Gastroesophageal sphincter (tissue), 4 donors: ENCODE results near the gene CLEC2L. TPM values are rescaled to one million over a fixed set of nuclear protein-coding genes. Genes with fewer than 3 reads are reported as not detected.

Experiments
- ATAC-seq: fragments of 150-250 bp; one replicate; pipeline ENCODE4 v1.9.1; 2016; ENCODE audit warnings: mild to moderate bottlenecking, moderate library complexity
- H3K27ac ChIP-seq, 4 donors: fragments of 200-600 bp; sonication (generic) in 3 of 4; 1 replicate in 3 of 4; 2 replicates in 1 of 4; pipeline ENCODE4 v1.5.1; 2016 to 2019
- H3K27me3 ChIP-seq: fragments of 200-600 bp; sonication (generic); one replicate; pipeline ENCODE4 v1.5.1; 2019
- H3K36me3 ChIP-seq, 2 donors: fragments of 200-600 bp; sonication (generic); one replicate each; pipeline ENCODE4 v1.5.1; 2019; ENCODE audit warnings: control low read depth in 1 of 2
- H3K4me1 ChIP-seq, 3 donors: fragments of 200-600 bp; sonication (generic); 1 replicate in 2 of 3; 2 replicates in 1 of 3; pipeline ENCODE4 v1.5.1; 2016 to 2019; ENCODE audit warnings: control low read depth in 2 of 3
- H3K4me3 ChIP-seq, 2 donors: fragments of 200-600 bp; sonication (generic); one replicate each; pipeline ENCODE4 v1.5.1; 2019; ENCODE audit warnings: mild to moderate bottlenecking in 1 of 2, moderate library complexity in 1 of 2
- H3K9me3 ChIP-seq, 3 donors: fragments of 200-600 bp; sonication (generic); one replicate each; pipeline ENCODE4 v1.5.1; 2017 to 2019; ENCODE audit warnings: control low read depth in 2 of 3
- EP300 ChIP-seq: sonication (generic); formaldehyde crosslinking; IDR thresholded peaks from one replicate; pipeline ENCODE4 v1.6.1; 2017; ENCODE audit warnings: antibody characterized with exemption, mild to moderate bottlenecking
- POLR2A ChIP-seq, 2 donors: fragments of 450-650 bp; IDR thresholded peaks; one replicate each; pipeline ENCODE4 v1.6.1; 2017; ENCODE audit warnings: antibody characterized with exemption in 2 of 2, mild to moderate bottlenecking in 2 of 2, moderate library complexity in 1 of 2
- POLR2AphosphoS5 ChIP-seq: sonication (generic); formaldehyde crosslinking; IDR thresholded peaks from one replicate; pipeline ENCODE4 v1.6.1; 2017; ENCODE audit warnings: antibody characterized with exemption
- WGBS, 2 donors: methylation state at CpG; one replicate each; pipeline ENCODE4 v1.1.5; 2018; ENCODE audit warnings: low coverage in 1 of 2; 5-methylcytosine and 5-hydroxymethylcytosine counted together
- total RNA-seq, 4 donors: library from RNA; depleted of rRNA; stranded (reverse); fragments of >200 nt; gene quantifications; one replicate each; pipeline ENCODE4 v1.1.0, GENCODE V29; 2016
- TF ChIP-seq, protein P1 (sequence below), 4 experiments: fragments of 200-600 bp in 2 of 4; fragments of 450-650 bp in 2 of 4; sonication (generic) in 1 of 4; IDR thresholded peaks; one replicate each; pipeline ENCODE4 v1.5.1; 2017 to 2019; ENCODE audit warnings: antibody characterized with exemption in 4 of 4, mild to moderate bottlenecking in 2 of 4, moderate library complexity in 2 of 4

The CLEC2L gene
- total RNA-seq, 4 donors from 2014 or later = 0.39 TPM; not detected in 3

DNA sequence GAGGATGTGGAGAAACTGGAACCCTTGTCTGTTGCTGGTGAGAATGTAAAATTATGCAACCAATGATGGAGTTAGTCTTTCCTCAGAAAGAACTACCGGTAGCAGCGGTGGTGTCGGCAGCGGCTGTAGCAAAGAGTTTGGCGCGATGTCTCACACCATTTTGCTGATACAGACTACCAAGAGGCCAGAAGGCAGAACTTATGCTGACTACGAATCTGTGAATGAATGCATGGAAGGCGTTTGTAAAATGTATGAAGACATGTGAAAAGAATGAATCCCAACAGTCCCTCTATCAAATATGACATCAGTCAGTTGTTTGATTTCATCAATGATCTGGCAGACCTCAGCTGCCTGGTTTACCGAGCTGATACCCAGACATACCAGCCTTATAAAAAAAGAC lies 10.6 kb downstream of the CLEC2L start:
- Histone ChIP-seq H3K9me3 (no peaks in the 10 kb centered on the region), H3K4me3 (no peak overlapping the region), H3K27ac (no peak overlapping the region), H3K27me3 (no peaks in the 10 kb centered on the region), H3K36me3 (no peaks in the 10 kb centered on the region), H3K4me1 (peaks cover 0 to 7% (median 4%) of the 10 kb centered on the region in 3 donors)
- WGBS, 2 donors = 95% methylated on average over 9 of the region's 9 CpGs
- no peak for ATAC-seq
- no peak for TF ChIP-seq POLR2AphosphoS5
- no peak for TF ChIP-seq POLR2A (IDR thresholded peaks at IDR 0.05)
- no peak for TF ChIP-seq EP300
- TF ChIP-seq, protein P1, sequence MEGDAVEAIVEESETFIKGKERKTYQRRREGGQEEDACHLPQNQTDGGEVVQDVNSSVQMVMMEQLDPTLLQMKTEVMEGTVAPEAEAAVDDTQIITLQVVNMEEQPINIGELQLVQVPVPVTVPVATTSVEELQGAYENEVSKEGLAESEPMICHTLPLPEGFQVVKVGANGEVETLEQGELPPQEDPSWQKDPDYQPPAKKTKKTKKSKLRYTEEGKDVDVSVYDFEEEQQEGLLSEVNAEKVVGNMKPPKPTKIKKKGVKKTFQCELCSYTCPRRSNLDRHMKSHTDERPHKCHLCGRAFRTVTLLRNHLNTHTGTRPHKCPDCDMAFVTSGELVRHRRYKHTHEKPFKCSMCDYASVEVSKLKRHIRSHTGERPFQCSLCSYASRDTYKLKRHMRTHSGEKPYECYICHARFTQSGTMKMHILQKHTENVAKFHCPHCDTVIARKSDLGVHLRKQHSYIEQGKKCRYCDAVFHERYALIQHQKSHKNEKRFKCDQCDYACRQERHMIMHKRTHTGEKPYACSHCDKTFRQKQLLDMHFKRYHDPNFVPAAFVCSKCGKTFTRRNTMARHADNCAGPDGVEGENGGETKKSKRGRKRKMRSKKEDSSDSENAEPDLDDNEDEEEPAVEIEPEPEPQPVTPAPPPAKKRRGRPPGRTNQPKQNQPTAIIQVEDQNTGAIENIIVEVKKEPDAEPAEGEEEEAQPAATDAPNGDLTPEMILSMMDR (IDR thresholded peaks at IDR 0.05) = no peak

DNA sequence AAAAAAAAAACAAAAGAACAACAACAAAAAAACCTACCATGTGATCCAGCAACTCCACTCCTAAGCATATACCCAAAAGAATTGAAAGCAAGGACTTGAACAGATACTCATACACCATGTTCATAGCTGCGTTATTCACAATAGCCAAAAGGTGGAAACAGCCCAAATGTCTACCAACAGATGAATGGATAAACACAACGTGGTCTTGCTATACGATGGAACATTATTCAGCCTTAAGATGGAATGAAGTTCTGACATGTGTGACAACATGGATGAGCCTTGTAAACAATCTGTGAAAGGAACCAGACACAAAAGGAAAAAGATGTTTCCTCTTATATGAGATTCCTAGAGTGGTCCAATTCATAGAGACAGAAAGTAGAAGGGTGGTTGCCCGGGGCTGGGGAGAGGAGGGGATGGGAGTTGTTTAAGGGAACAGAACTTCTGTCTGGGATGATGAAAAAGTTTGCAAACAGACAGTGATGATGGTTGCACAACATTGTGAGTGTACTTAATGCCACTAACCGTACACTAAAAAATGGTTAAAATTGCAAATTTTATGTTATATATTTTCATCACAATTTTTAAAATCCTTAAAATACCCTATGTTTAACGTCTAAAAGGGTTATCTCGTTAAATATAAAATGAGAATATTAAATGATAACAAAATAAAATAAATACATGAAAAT lies 11.6 kb downstream of the CLEC2L start:
- Histone ChIP-seq H3K9me3 (no peaks in the 10 kb centered on the region), H3K27ac (no peak overlapping the region), H3K36me3 (no peaks in the 10 kb centered on the region), H3K27me3 (no peaks in the 10 kb centered on the region), H3K4me3 (no peak overlapping the region), H3K4me1 (peaks cover 0 to 17% (median 4%) of the 10 kb centered on the region in 3 donors)
- 63 to 67% methylated on average over 7 of the region's 7 CpGs for WGBS, 2 donors
- no peak for ATAC-seq
- TF ChIP-seq POLR2AphosphoS5 (no peak), POLR2A (IDR thresholded peaks at IDR 0.05) (no peak), EP300 (no peak)
- TF ChIP-seq, protein P1 (IDR thresholded peaks at IDR 0.05) = no peak

DNA sequence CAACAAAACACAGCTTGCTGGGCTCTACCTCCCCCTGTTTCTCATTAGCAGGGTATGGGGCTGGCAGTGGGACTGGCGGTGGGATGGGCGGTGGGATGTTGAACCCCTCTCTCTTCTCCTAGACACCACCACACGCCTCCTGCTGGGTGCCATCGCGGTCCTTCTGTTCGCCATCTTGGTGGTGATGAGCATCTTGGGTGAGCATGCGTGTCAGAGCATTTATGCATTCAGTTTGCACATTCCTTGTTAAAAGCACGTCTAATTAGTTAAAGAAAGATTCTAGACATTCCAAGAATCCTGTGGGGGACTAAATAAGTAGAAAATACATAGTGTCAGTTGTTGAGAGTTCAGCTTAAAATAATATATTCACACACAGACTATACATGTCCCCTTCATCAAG lies 12.7 kb downstream of the CLEC2L start:
- Histone ChIP-seq H3K4me1 (peaks cover 0 to 20% (median 4%) of the 10 kb centered on the region in 3 donors), H3K27ac (no peak overlapping the region), H3K9me3 (no peaks in the 10 kb centered on the region), H3K36me3 (no peaks in the 10 kb centered on the region), H3K27me3 (no peaks in the 10 kb centered on the region), H3K4me3 (no peak overlapping the region)
- 82 to 89% methylated on average over 6 to 8 of the region's 8 CpGs for WGBS, 2 donors
- TF ChIP-seq EP300 = no peak
- TF ChIP-seq POLR2AphosphoS5 = no peak
- TF ChIP-seq, protein P1 (IDR thresholded peaks at IDR 0.05) = no peak
- TF ChIP-seq POLR2A (IDR thresholded peaks at IDR 0.05) = no peak
- ATAC-seq = no peak

DNA sequence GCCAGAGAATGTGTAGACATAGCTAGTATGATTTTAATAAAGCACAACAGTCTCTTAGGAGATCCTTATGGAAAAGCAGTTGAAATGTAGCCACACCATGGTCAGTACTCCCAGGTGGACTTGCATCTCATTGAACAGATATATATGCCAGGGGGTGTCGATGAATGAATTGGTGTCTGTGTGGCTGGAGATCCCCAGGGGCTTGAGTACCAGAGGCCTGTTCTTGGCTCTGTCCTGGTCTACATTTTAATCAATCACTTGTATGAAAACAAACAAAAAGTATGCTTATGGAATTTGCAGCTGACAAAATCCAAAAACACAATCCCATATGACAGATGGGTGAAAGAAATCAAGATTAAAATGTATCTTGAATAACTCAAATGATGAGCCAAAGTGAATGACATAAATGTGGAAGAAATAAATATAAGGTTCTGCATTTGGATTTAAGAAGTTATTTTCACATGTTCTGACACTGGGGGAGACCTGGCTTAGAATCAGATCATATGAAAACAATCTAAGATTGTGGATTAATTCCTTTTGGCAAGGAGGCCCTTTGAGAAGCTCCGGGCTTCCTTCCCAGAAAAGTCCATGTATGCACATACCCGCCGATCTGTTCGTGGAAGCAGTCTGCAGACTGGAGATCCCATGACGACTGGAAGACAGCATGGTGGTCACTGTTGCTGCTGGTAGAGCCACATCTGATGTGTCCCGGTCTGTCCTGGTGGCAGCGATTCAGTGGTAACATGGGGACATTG lies 15.6 kb downstream of the CLEC2L start:
- Histone ChIP-seq H3K27me3 (no peaks in the 10 kb centered on the region), H3K9me3 (no peaks in the 10 kb centered on the region), H3K4me3 (no peak overlapping the region), H3K36me3 (no peaks in the 10 kb centered on the region), H3K4me1 (peaks cover 0 to 26% (median 4%) of the 10 kb centered on the region in 3 donors), H3K27ac (no peak overlapping the region)
- WGBS, 2 donors = 42 to 50% methylated on average over 2 to 4 of the region's 8 CpGs
- ATAC-seq = no peak
- TF ChIP-seq POLR2AphosphoS5 = no peak
- no peak for TF ChIP-seq EP300
- TF ChIP-seq POLR2A (IDR thresholded peaks at IDR 0.05) = no peak
- TF ChIP-seq, protein P1 (IDR thresholded peaks at IDR 0.05) = no peak
